Vagina (tissue), 2 donors: ENCODE measurements around the gene GPC5.

Experiments
- POLR2A ChIP-seq, 2 donors: fragments of 450-650 bp; IDR thresholded peaks; one replicate each; pipeline ENCODE4 v1.6.1; 2017; ENCODE audit warnings: antibody characterized with exemption in 2 of 2, mild to moderate bottlenecking in 2 of 2, moderate library complexity in 2 of 2
- POLR2AphosphoS5 ChIP-seq, 2 donors: sonication (generic); formaldehyde crosslinking; IDR thresholded peaks; one replicate each; pipeline ENCODE4 v1.9.0; 2017; ENCODE audit warnings: antibody characterized with exemption in 2 of 2, mild to moderate bottlenecking in 2 of 2, low read depth in 1 of 2; ENCODE audit not compliant: insufficient read depth in 1 of 2
- TF ChIP-seq, protein P1 (sequence below), 3 experiments: fragments of 450-650 bp in 2 of 3; fragments of 200-600 bp in 1 of 3; sonication (generic) in 1 of 3; IDR thresholded peaks; one replicate each; pipeline ENCODE4 v1.5.1; 2017 to 2019; ENCODE audit warnings: antibody characterized with exemption in 3 of 3, mild to moderate bottlenecking in 2 of 3, moderate library complexity in 2 of 3

DNA sequence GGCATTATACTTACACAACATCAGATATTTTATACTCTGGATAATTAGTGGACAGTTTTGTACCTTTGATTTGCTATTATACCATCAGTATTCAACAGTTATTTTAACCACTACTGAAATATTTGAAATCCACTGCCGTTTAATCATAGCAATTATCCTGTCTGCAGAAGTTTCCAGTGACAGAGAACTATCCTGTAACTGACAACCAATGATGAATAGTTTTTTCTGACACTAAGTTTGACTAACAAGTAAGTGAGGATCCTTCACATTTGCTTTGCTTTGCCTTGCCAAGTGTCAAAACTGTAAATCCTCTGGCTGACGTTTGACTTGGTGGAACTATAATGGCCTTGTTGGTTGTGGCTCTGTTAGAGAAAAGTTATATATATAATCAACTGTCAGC lies 410.7 kb downstream of the GPC5 start:
- TF ChIP-seq, protein P1, sequence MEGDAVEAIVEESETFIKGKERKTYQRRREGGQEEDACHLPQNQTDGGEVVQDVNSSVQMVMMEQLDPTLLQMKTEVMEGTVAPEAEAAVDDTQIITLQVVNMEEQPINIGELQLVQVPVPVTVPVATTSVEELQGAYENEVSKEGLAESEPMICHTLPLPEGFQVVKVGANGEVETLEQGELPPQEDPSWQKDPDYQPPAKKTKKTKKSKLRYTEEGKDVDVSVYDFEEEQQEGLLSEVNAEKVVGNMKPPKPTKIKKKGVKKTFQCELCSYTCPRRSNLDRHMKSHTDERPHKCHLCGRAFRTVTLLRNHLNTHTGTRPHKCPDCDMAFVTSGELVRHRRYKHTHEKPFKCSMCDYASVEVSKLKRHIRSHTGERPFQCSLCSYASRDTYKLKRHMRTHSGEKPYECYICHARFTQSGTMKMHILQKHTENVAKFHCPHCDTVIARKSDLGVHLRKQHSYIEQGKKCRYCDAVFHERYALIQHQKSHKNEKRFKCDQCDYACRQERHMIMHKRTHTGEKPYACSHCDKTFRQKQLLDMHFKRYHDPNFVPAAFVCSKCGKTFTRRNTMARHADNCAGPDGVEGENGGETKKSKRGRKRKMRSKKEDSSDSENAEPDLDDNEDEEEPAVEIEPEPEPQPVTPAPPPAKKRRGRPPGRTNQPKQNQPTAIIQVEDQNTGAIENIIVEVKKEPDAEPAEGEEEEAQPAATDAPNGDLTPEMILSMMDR (IDR thresholded peaks at IDR 0.05) = no peak
- TF ChIP-seq POLR2A (IDR thresholded peaks at IDR 0.05) (no peak), POLR2AphosphoS5 (IDR thresholded peaks at IDR 0.05; ENCODE audit: insufficient read depth in 1 of 2, low read depth in 1 of 2) (no peak)
